A549 treated with CORT108297 at 1 μM for 4 hours (cell line): ENCODE data around the gene TMEM213. TPM values are rescaled to one million over a fixed set of nuclear protein-coding genes. Genes with fewer than 3 reads are reported as not detected.

Experiments used
- total RNA-seq: library from RNA; stranded (reverse); fragments of 200-300 nt; extraction: Qiagen RNA extraction; gene quantifications from 5 replicates; pipeline ENCODE4 v1.2.3, GENCODE V29; 2022

The TMEM213 gene
- not detected in 5 replicates for total RNA-seq

GRCh38 chr7:138797715-138798320 is at the start of gene TMEM213, which contains the start of gene ATP6V0A4:
TMEM213 (plus strand) TSS chr7:138797994; CDS start chr7:138798105, 111 bp downstream.
ATP6V0A4 (minus strand) TSS chr7:138798196; CDS start chr7:138771247, 26,949 bp downstream.

Other genes with a start within 250 kb of the TMEM213 start
- gene SVOPL, start 96.6 kb upstream of the TMEM213 start, total RNA-seq = 0.09 TPM in 1 of 5 replicates, not detected in the others
- 0.12 to 0.18 TPM (median 0.15 TPM) in 5 replicates for gene ATP6V0A4, start 202 bp downstream of the TMEM213 start, total RNA-seq
- gene KIAA1549, start 183.4 kb downstream of the TMEM213 start, total RNA-seq = 5.7 to 8.5 TPM (median 7.2 TPM) in 5 replicates
- gene ZC3HAV1L, start 238.0 kb downstream of the TMEM213 start, total RNA-seq = 4.3 to 8.1 TPM (median 6.6 TPM) in 5 replicates